HG03064 (cell line): ENCODE measurements around the gene CASKIN1.
A peak's percentile ranks its signal among the peaks of the same experiment; 100 is the strongest.

Experiments
- ATAC-seq: cut with Tn5 transposase; IDR thresholded peaks from one replicate; pipeline ENCODE4 v1.9.1; 2021; ENCODE audit warnings: low read depth; ENCODE audit not compliant: unreplicated experiment

The CASKIN1 gene

GRCh38 chr16:2161911-2162310 lies 34.5 kb downstream of the CASKIN1 start:
- ATAC-seq: no peak

- no peak for ATAC-seq
Observed at GRCh38 chr16:2160915-2161551, 35.4 kb downstream of the CASKIN1 start.

GRCh38 chr16:2159175-2159838 lies 37.1 kb downstream of the CASKIN1 start:
- ATAC-seq: no peak

GRCh38 chr16:2158262-2158638 lies 38.2 kb downstream of the CASKIN1 start:
- ATAC-seq: no peak

GRCh38 chr16:2157480-2158261 lies 38.7 kb downstream of the CASKIN1 start:
- ATAC-seq: no peak

- no peak for ATAC-seq
Observed at GRCh38 chr16:2156849-2157224, 39.6 kb downstream of the CASKIN1 start.

GRCh38 chr16:2155977-2156848 lies 40.2 kb downstream of the CASKIN1 start:
- ATAC-seq: no peak

GRCh38 chr16:2155091-2155950 lies 41.1 kb downstream of the CASKIN1 start, which contains the start of gene TRAF7:
TRAF7 (plus strand) TSS chr16:2155782; CDS start chr16:2163921, 8,139 bp downstream.
- ATAC-seq: peak; percentile 83

GRCh38 chr16:2154533-2155090 lies 41.8 kb downstream of the CASKIN1 start:
- ATAC-seq: no peak

- ATAC-seq: no peak
Observed at GRCh38 chr16:2152695-2153506, 43.5 kb downstream of the CASKIN1 start.

GRCh38 chr16:2151188-2152091 lies 45.0 kb downstream of the CASKIN1 start:
- ATAC-seq: no peak

GRCh38 chr16:2150418-2151187 lies 45.8 kb downstream of the CASKIN1 start:
- ATAC-seq: no peak

- no peak for ATAC-seq
Observed at GRCh38 chr16:2149630-2150417, 46.6 kb downstream of the CASKIN1 start.

GRCh38 chr16:2148714-2149629 lies 47.4 kb downstream of the CASKIN1 start:
- ATAC-seq: no peak
